ENCODE results near the gene DSCAML1. TPM values are rescaled to one million over a fixed set of nuclear protein-coding genes. Genes with fewer than 3 reads are reported as not detected.

Gene DSCAML1
- total RNA-seq, 2 donors from 2014 or later, result 0.08 TPM; not detected in 1

DNA sequence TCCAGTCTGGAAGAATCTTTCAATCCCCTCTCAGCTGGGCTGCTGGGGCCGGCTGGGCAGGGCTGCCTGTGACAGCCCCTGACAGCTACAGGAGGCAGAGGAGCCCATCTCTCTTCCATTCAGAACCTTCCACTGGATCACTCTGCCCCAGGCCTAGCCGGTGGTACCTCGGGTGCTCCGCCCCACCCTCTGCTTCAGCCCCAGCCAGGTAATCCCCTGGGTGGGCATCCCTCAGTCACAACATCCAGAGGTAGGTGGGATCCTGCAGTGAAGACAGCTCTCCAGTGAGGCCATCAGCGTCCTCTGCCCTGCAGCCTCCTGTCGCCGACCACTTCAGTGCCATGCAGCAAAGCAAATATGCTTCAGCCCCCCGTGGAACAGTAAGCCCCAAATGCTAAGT lies 223.7 kb downstream of the DSCAML1 start:
- H3K4me1 Mint-ChIP-seq (ENCODE audit: low read depth in 2 of 2), result no peaks in the 10 kb centered on the region
- ATAC-seq (no peak), DNase-seq (ENCODE audit: low spot score) (no peak)
- no peak overlapping the region for H3K4me3 Mint-ChIP-seq
- no peaks in the 10 kb centered on the region for H3K36me3 Mint-ChIP-seq
- H3K9me3 Mint-ChIP-seq, result no peaks in the 10 kb centered on the region
- no peak overlapping the region for H3K27ac Mint-ChIP-seq
- peaks cover 0 to 3% of the 10 kb centered on the region in 2 donors for H3K27me3 Mint-ChIP-seq

DNA sequence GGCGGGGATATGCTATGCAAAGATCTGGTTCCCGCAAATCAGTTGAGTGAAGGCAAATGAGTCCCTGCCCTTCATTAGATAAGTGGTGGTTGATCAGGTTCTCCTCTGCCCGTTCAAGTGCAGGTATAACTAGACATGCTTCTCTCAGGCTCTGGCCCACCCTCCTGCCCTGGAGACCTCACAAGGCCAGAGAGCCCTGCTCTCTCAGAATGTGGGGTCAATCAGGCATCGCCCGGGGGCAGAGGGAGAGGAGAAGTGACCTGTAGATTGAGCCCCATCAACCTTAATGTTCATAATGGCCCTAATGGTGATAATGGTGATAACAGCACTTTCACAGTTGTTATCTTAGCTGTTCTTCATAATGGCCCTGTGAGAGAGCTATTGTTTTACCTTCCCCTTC lies 224.3 kb downstream of the DSCAML1 start:
- DNase-seq (ENCODE audit: low spot score) (no peak), ATAC-seq (no peak)
- Mint-ChIP-seq H3K9me3 (no peaks in the 10 kb centered on the region), H3K36me3 (no peaks in the 10 kb centered on the region), H3K4me3 (no peak overlapping the region), H3K4me1 (ENCODE audit: low read depth in 2 of 2) (no peaks in the 10 kb centered on the region), H3K27ac (no peak overlapping the region), H3K27me3 (peaks cover 0 to 3% of the 10 kb centered on the region in 2 donors)

DNA sequence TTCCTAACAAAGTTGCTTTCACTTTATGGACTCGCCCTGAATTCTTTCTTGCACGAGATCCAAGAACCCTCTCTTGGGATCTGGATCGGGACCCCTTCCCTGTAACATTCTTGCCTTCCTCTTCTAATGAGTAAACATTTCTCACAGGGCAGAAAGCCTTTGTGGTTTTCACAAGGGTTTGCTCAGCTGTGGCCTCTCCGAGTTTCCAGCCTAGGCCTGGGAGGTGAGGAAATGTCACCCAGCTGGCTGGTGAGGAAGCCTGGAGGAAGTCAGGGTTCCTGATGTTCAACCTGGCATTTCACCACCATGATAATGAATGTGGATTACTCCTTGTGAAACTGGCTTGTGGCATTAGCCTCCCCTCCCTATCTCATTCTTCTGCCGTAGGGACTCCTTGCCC lies 224.9 kb downstream of the DSCAML1 start:
- Mint-ChIP-seq H3K4me3 (no peak overlapping the region), H3K36me3 (no peaks in the 10 kb centered on the region), H3K9me3 (no peaks in the 10 kb centered on the region), H3K4me1 (ENCODE audit: low read depth in 2 of 2) (no peaks in the 10 kb centered on the region), H3K27ac (no peak overlapping the region), H3K27me3 (peaks cover 0 to 3% of the 10 kb centered on the region in 2 donors)
- DNase-seq (ENCODE audit: low spot score) (no peak), ATAC-seq (no peak)

DNA sequence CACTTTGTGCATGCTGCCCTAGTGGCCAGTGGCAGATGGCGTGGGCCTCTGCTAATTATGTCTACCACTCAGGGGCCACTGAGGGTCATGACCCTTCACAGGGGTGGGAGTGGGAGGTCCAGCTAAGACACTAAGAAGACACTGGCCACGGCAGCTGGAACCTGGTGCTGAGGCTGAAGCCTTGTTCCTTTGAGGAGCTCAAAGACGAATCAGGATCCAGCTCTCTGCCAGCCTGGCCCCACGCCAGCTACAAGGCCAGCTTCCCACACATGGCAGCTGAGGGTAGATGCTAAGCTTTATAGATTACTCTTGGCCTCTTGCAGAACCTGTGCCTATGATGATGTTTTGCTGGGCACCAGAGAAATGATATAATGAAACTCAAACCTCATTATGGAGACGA lies 226.3 kb downstream of the DSCAML1 start:
- no peak overlapping the region for H3K27ac Mint-ChIP-seq

DNA sequence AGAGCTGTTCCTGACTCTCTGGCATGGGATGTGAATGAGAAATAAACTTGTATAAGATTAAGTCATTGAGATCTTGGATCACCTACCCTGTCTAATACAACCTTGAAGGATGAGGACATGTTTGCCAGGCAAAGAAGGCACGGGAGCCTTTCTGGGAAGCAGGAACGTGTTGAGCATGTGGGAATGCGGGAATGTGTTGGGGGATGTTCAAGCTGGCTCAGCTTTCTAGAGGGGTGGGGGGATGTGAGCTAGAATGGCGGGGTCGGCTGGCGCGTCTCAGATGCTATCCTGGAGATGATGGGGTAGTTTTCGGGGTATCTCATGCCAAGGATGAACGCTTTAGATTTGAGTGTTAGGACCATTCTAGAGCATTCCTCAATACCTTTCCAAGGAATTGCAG lies 227.1 kb downstream of the DSCAML1 start:
- H3K36me3 Mint-ChIP-seq, result no peaks in the 10 kb centered on the region
- no peak for ATAC-seq
- peaks cover 7% of the 10 kb centered on the region in 2 donors for H3K27me3 Mint-ChIP-seq
- no peaks in the 10 kb centered on the region for H3K4me1 Mint-ChIP-seq (ENCODE audit: low read depth in 2 of 2)
- DNase-seq (ENCODE audit: low spot score), result no peak
- H3K27ac Mint-ChIP-seq, result no peak overlapping the region
- H3K9me3 Mint-ChIP-seq, result no peaks in the 10 kb centered on the region
- no peak overlapping the region for H3K4me3 Mint-ChIP-seq

More for the DNA sequence above, 226.3 kb downstream of the DSCAML1 start:
- H3K27me3 Mint-ChIP-seq, result peaks cover 0 to 7% of the 10 kb centered on the region in 2 donors
- H3K9me3 Mint-ChIP-seq, result no peaks in the 10 kb centered on the region
- no peaks in the 10 kb centered on the region for H3K4me1 Mint-ChIP-seq (ENCODE audit: low read depth in 2 of 2)
- peak in 1 of 2 donors; percentile 40 for ATAC-seq
- no peak for DNase-seq (ENCODE audit: low spot score)
- no peaks in the 10 kb centered on the region for H3K36me3 Mint-ChIP-seq
- no peak overlapping the region for H3K4me3 Mint-ChIP-seq

DNA sequence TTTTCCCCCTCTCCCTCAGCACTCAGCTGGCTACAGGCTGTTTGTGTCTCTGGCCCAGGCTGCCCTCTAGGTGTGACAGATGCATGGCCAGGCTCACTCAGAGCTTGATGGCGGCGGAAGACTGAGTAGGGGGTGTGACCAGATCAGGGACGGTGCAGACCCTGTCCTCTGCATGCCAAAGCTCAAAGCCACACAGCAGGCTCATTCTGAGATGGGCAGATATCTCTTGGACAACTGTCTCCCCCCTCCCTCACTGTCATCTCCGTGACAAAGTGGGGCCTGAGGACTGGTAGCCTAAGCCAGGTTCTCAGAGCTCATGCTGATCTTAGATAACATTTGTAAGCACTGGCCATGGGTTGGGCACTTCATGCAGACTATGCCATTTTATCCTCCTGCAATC lies 231.3 kb downstream of the DSCAML1 start:
- Mint-ChIP-seq H3K4me3 (no peak overlapping the region), H3K4me1 (ENCODE audit: low read depth in 2 of 2) (no peaks in the 10 kb centered on the region), H3K36me3 (no peaks in the 10 kb centered on the region), H3K27me3 (peaks cover 9 to 31% of the 10 kb centered on the region in 2 donors), H3K27ac (no peak overlapping the region), H3K9me3 (no peaks in the 10 kb centered on the region)
- DNase-seq (ENCODE audit: low spot score) (no peak), ATAC-seq (no peak)

DNA sequence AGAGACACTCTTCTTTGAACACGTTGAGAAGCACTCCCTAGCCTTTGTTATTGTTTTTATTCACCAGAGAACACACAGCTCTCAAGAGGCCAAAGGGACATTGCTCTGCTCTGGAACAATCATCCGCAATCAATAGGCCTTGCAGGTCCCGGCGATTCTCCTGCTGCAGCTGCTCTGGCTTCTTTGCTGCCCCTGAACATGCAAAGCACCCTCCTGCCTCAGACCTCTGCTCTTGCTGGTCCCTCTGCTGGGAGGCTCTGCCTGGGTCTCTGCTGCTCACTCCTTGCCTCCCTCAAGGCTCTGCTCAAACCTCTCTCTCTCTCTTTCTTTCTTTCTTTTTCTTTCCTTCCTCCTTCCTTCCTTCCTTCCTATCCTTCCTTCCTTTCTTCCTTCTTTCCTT lies 232.7 kb downstream of the DSCAML1 start:
- DNase-seq (ENCODE audit: low spot score) (no peak), ATAC-seq (no peak)
- Mint-ChIP-seq H3K36me3 (no peaks in the 10 kb centered on the region), H3K4me3 (no peak overlapping the region), H3K27me3 (peaks cover 6 to 31% of the 10 kb centered on the region in 2 donors), H3K27ac (no peak overlapping the region), H3K9me3 (no peaks in the 10 kb centered on the region), H3K4me1 (ENCODE audit: low read depth in 2 of 2) (no peaks in the 10 kb centered on the region)

DNA sequence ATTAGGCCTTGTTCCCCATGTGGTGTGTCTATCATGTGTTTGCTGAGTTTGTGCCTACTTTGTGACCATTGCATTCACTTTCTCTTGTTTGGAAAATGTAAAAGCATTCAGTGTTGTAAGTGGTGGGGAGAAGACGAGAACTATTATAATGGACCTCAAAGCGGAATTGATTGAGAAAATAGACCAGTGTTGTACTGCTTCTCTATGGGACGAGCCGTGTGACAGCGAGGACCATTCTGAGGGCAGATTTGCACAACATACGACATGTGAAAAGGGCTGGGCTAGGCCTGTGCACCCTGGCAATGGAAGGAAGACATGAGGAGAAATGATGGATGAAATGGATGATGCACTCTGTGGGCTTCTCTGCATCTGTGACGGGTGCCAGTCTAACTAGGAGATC lies 233.5 kb downstream of the DSCAML1 start:
- DNase-seq (ENCODE audit: low spot score) (no peak), ATAC-seq (no peak)
- Mint-ChIP-seq H3K9me3 (no peaks in the 10 kb centered on the region), H3K36me3 (no peaks in the 10 kb centered on the region), H3K4me1 (ENCODE audit: low read depth in 2 of 2) (no peaks in the 10 kb centered on the region), H3K27me3 (peaks cover 6 to 31% of the 10 kb centered on the region in 2 donors), H3K4me3 (no peak overlapping the region), H3K27ac (no peak overlapping the region)

DNA sequence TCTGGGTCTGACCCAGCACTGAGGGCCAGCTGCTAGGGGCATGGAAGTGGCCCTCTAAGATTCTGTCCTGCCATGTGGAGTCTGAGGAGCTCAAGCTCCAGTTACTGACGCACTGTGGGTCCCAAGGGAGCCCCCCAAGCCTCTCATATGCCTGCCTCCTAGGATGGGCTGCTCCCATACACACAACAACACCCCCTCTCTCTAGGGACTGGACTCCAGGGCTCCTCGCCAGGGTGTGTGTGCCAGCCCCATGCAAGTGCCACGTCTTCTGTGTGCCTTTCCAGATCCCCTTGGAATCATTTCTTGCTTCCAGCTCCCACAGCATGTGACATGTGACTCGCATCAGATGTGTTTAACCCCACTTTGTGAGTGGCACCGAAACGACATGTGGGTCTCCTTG lies 234.9 kb downstream of the DSCAML1 start:
- Mint-ChIP-seq H3K36me3 (no peaks in the 10 kb centered on the region), H3K27ac (no peak overlapping the region), H3K4me1 (ENCODE audit: low read depth in 2 of 2) (no peaks in the 10 kb centered on the region), H3K27me3 (peaks cover 14 to 41% of the 10 kb centered on the region in 2 donors), H3K4me3 (no peak overlapping the region), H3K9me3 (no peaks in the 10 kb centered on the region)
- ATAC-seq, result peak in 1 of 2 donors; percentile 43
- DNase-seq (ENCODE audit: low spot score), result no peak

DNA sequence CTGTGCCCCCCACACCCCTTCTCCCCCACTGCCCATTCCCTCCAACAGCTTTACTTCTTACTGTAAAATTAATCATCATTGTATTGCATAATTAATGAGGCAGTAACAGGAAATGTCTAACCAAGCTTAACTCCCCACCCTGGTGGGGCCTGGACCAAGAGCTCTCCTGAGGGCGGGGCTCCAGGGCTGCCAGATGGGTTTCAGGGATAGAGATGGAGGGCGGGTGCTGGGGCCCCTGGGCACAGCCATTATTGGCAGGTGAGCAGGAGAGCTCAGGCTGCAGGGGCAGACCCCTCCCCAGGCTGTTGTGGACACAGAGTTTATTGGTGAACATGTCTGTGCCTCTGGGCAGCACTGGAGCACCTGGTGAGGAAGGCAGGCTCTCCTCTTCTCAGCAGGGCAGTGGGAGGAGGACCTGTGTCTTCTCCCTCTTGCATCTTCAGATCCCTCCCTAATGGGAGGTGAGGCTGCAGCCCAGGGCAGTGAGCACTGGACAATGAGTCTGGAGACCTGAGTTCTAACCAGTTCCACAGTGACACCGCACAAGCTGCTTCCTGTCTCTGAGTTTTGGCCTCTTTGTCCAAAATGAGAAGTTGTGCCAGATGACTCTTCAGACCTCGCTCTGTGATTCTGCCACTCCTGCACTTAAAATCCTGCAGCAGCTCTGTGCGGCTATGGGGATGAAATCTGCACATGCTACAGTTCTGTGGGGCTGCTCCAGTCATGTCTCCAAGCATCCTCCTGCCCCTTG lies 236.1 kb downstream of the DSCAML1 start:
- peaks cover 15 to 48% of the 10 kb centered on the region in 2 donors for H3K27me3 Mint-ChIP-seq
- no peaks in the 10 kb centered on the region for H3K9me3 Mint-ChIP-seq

DNA sequence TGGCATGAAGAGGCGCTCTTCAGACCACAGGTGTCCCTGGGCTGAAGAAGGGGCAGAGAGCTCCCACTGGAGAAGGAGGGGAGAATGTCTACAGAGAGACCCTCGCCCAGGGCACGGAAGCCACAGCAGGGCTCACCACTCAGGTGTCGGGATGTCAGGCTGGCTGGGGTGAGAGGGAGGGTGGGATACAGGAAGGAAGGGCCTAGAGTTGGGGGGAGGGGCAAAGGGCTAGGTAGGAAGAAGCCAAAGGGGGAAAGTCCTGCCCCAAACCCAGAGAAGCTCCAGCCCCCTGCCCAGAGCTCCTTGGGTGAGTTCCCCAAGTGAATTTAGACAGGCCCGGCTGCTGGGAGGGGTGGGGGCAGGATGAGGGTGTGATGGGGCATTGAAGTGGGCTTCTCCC lies 237.3 kb downstream of the DSCAML1 start:
- H3K4me1 Mint-ChIP-seq (ENCODE audit: low read depth in 2 of 2), result no peaks in the 10 kb centered on the region
- H3K9me3 Mint-ChIP-seq, result no peaks in the 10 kb centered on the region
- H3K27me3 Mint-ChIP-seq, result peaks cover 20 to 51% of the 10 kb centered on the region in 2 donors
- H3K4me3 Mint-ChIP-seq, result no peak overlapping the region
- H3K27ac Mint-ChIP-seq, result no peak overlapping the region
- no peak for ATAC-seq
- no peak for DNase-seq (ENCODE audit: low spot score)
- no peaks in the 10 kb centered on the region for H3K36me3 Mint-ChIP-seq

More for the DNA sequence above, 236.1 kb downstream of the DSCAML1 start:
- Mint-ChIP-seq H3K4me1 (ENCODE audit: low read depth in 2 of 2) (no peaks in the 10 kb centered on the region), H3K36me3 (no peaks in the 10 kb centered on the region), H3K27ac (no peak overlapping the region), H3K4me3 (no peak overlapping the region)
- DNase-seq (ENCODE audit: low spot score) (no peak), ATAC-seq (no peak)

DNA sequence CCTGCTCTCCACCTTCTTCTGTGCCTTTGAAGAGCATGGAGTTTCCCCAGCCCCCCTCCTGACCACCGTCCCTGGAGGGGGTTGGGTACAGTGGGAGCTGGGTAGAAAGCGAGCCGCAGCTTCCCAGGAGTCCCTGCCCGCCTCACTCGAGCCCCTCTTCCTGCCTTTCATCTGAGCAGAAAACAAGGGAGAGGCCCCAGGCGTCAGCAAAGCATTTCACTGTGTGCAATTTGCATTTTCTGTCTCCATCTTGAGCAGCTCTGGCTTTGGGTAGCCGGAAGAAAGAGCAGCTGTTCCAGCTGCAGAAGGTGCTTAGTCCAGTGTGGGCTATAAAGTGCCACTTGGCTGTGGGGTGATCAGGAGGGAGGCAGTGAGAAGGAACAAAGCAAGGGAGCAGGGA lies 239.7 kb downstream of the DSCAML1 start:
- no peaks in the 10 kb centered on the region for H3K9me3 Mint-ChIP-seq
- ATAC-seq, result no peak

DNA sequence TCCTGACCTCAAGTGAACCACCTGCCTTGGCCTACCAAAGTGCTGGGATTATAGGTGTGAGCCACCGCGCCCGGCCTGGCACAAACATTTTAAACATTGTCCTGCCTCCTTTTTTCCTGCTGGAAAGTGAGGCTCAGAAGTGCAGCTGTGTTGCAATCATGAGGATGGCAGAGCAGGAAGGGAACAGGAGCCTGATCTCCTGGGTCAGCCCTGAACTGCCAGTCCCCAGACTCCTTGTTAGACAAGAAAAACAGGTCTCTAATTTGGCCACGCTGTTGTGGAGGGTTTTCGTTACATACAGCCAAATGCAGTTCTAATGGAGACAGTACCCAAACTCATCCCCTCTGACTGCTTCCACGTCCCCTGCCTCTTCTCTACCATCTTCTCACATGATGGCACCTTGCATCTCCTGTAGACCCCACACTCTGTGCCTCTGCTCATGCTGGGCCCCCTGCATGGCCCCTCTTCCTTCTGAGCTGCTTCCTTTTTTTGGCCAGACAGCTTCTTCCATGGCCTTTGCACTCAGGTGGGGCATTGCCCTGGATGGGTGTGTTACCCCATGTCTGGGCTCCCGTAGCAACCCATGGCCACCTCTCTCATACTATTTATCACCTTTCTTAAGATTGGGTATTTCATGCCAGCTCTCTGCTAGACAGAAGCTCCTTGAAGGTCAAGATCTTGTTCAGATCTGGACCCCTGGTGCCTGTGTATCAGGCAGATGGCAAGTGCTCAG lies 242.2 kb downstream of the DSCAML1 start:
- no peaks in the 10 kb centered on the region for H3K36me3 Mint-ChIP-seq
- no peaks in the 10 kb centered on the region for H3K4me1 Mint-ChIP-seq (ENCODE audit: low read depth in 2 of 2)
- ATAC-seq, result no peak
- peaks cover 33 to 34% of the 10 kb centered on the region in 2 donors for H3K27me3 Mint-ChIP-seq
- H3K9me3 Mint-ChIP-seq, result no peaks in the 10 kb centered on the region
- no peak for DNase-seq (ENCODE audit: low spot score)
- H3K4me3 Mint-ChIP-seq, result no peak overlapping the region
- no peak overlapping the region for H3K27ac Mint-ChIP-seq

More for the DNA sequence above, 239.7 kb downstream of the DSCAML1 start:
- no peak for DNase-seq (ENCODE audit: low spot score)
- H3K27me3 Mint-ChIP-seq, result peaks cover 24 to 41% of the 10 kb centered on the region in 2 donors
- no peaks in the 10 kb centered on the region for H3K36me3 Mint-ChIP-seq
- H3K4me3 Mint-ChIP-seq, result no peak overlapping the region
- no peak overlapping the region for H3K27ac Mint-ChIP-seq
- H3K4me1 Mint-ChIP-seq (ENCODE audit: low read depth in 2 of 2), result no peaks in the 10 kb centered on the region

DNA sequence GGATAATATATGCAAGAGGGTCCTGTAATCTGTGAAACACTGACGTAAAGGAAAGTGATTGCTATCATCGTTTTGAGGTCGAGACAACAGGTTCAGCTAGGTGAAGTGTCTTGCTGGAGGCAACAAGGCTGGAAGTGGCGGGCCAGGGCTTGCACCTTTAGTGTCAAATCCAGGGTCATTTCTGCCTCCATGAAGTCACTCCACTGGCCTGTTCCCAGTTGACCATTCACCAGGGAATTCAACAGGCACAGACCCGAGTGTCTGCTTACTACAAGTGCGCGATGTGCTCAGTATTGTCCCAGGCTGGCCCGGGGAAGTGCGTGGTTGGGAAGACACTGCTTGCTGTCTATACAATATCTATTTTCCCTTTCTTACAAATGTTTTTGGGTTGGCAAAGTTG lies 244.4 kb downstream of the DSCAML1 start:
- Mint-ChIP-seq H3K9me3 (no peaks in the 10 kb centered on the region), H3K36me3 (no peaks in the 10 kb centered on the region), H3K4me1 (ENCODE audit: low read depth in 2 of 2) (no peaks in the 10 kb centered on the region), H3K27ac (no peak overlapping the region), H3K4me3 (no peak overlapping the region), H3K27me3 (peaks cover 25 to 26% of the 10 kb centered on the region in 2 donors)
- DNase-seq (ENCODE audit: low spot score) (no peak), ATAC-seq (no peak)
